GM21528 (cell line): ENCODE data around the gene RGS14.

Experiments
- ATAC-seq: cut with Tn5 transposase; IDR thresholded peaks from one replicate; pipeline ENCODE4 v1.9.1; 2021; ENCODE audit warnings: mild to moderate bottlenecking, moderate library complexity; ENCODE audit not compliant: unreplicated experiment, low FRiP score

Gene RGS14, protein sequence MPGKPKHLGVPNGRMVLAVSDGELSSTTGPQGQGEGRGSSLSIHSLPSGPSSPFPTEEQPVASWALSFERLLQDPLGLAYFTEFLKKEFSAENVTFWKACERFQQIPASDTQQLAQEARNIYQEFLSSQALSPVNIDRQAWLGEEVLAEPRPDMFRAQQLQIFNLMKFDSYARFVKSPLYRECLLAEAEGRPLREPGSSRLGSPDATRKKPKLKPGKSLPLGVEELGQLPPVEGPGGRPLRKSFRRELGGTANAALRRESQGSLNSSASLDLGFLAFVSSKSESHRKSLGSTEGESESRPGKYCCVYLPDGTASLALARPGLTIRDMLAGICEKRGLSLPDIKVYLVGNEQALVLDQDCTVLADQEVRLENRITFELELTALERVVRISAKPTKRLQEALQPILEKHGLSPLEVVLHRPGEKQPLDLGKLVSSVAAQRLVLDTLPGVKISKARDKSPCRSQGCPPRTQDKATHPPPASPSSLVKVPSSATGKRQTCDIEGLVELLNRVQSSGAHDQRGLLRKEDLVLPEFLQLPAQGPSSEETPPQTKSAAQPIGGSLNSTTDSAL

DNA sequence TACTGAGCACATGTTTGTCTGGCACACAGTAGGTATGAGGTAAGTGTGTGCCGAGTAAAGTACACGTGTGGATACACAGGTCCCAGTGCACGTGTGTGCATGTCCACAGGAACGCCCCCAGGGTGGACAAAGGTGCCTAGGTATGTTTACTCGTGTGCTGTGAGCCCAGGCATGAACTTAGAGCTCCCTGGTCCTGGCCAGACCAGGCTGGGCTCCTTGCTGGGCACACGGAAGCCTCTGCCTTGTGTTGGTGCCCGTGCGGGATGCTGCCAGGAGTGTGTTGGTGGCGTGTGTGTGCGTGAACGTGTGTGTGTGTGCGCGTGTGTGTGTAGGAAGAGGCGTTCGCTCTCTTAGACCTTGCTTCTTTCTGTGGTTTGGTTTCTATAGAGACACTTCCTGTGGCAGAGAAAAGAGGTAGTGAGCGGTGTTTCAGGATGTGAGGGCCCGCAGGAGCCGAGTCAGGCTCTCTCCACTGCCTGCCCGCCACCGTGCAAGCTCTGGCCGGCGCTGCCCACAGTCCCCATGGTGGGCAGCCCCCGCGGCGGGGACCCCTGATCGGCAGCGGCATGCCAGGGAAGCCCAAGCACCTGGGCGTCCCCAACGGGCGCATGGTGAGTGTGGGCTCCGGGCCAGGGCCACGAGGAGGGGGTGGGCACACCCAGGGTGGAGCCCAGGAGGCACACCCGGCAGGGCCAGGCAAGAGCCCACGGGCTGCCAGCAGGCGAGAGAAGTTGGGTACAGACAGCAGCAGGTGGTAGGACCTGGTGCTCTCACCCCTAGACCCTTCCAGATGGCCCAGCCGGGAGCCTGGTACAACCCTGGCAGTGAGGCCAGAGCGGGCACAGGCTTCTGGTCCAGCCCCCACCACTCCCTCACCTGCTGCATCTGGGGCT, at the start of gene RGS14:
Gene RGS14 (plus strand): TSS at position 466 of the 893 bp plus-strand sequence. CDS start 101 bp downstream, at position 567.
- ATAC-seq, result peak; percentile 82

DNA sequence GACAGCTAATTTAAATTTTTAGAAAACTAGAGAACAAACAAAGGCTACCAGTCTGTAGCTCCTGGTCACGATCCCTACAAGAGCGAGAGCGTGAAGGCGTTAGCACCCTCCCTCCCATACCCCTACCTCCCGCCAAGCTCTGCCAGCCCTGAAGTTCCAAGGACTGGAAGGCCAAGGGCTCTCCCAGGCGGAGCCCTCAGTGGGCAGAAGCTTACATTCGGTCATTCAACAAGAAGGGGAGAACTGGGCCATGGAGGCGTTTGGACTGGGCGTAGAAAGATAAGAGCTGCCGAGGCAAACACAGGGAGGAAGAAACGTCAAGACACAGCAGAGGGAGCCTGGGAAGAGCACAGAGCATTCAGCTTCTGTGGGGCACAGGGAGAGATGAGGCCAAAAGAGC, 49.0 kb upstream of the RGS14 start:
- ATAC-seq, result no peak

DNA sequence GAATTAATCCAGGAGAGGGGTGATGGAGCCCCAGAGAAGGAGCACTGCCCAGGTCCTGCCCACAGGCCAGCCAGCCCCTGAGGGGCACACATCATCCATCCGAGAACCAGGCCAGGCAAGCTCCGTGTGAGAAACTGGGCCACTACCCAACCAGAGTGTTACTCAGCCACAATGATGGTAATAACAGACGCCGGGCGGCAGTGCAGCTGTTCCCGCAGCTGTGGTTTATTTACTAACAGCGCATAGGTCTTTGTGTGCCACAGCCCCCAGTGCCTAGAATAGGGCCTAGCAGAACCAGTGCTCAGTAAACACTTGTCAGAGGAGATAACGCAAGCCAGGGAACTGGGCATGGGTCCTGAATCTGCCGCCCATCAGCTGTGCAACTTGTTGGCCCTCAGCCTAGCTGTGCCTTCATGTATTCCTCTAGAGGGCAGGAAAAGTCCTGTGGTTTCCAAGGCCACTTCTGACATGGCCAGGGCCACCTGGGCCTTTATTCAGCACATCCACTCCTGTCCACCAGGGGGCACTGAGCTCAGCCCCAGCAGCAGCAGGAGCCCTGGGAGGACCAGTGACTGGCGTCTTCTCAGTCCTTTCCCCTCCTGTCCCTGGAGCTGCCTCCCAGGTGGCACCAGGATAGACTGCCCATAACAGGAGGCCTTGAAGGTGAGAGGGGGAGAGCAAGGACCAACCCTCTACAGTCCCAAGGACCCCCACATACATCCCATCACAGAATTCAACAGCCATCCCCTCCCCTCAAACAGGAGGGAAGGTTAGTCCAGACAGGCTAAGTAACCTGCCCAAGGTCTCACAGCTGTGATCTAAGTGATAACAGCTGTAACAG, 48.2 kb upstream of the RGS14 start:
- no peak for ATAC-seq

DNA sequence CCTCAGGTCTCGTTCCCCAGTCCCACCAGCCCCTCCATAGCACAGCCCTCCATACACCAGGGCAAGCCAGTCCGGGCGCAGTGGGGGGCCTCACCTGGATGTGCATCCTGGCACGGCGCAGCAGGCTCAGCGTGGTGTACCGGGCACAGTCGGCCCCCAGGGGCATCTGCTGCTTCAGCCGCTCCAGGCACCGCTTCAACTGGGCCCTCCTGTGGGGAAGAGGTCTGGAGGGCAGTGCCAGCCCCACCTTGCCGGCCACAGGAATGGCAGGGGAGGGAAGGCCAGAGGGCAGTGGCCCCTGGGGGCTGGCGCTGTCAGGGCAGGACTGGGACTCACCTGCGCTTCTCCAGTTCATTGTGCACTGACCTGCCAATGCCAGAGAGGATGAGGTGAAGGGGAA, 47.4 kb upstream of the RGS14 start:
- ATAC-seq, result no peak

DNA sequence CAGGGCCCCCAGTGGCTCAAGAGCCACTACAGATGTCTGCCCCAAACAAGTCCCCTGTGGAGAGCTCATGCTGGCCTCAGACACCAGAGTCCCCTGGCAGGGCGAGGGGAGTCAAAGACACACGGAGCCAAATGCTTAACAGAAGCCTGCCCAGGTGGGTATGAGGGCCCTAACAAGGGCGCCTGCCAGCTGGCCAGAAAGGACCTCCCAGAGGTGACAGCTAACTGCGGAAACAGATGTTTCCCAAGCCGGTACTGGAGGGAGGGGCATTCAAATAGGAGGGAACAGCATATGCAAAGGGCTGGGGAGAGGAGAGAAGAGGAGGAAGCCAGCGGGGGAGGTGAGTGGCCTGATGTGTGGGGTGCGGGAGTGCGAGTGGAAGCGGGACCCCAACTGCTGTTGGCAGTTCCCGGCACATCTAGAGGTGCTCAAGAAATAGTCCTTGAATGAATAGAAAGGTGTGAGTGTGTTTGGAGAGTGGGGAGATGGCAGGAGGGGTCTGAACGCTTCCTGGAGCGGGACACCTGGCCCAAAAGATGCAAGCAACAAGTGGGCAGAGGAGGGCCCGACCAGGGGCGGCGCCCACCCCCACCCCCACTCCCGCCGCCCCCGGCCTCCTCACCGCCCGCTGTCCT, 46.9 kb upstream of the RGS14 start:
- ATAC-seq, result no peak

DNA sequence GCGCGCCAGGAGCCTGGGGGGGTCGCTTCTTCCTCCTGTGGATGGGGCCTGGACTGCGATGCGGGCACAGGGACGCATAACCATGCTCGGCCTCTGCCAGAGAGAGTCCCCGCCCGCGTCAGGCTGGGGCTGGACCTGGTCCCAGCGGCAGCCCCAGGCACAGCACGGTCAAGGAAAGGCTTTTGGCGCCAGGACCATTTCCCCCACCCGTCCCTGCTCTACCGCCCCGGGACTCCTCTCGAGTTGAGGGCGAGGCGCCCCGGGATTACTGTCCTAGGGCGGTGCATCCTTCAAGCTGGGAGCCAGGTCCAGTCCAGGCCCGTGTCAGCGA, 46.4 kb upstream of the RGS14 start:
- ATAC-seq, result peak; percentile 1

DNA sequence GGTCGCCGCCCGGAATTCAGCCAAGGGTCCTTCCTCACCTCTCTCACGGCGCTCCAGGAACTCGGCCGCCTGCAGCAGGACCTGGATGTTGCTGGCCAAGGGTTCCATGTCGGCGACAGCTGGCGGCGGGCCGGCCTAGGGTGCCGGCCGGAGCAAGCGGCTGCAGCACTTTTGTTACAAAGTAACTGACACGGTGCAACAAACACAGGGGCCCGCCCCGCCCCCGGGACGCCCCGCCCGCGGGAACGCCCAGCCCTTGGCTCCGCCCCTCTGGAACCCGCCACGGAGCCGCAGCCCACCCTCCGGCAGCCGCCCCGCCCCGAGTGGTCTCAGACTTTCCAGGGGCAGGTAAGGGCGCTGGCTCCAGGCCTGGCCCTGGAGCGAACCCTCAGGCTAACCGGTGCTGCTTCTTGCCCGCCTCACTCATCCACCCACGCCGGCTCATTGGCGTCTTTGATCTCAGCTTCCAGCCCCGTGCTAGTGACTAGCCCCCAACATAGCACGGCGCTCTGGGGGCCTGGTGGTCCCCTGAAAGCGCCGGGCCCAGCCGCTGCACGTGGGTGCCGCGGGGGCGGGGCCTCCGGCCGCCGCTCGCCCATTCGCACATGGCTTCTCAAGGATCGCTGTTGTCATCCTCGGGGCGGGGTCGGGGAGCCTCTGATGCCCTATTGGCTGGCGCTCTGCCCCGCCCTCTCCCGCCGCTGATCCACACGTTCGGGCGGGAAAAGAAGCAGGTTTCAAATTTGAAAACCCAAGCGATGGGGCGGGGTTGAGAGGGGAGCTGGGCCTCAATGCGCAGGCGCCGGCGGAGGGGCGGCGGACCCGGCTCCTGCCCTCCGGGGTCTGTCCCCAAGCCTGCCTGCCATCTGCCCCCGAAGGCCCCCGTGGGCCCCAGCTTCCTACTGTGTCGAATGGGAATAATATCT, 45.7 kb upstream of the RGS14 start, which contains the start of gene MXD3:
Gene MXD3 (minus strand): TSS at position 176 of the 926 bp plus-strand sequence. CDS start 68 bp downstream, at position 108.
- ATAC-seq, result peak; percentile 77

DNA sequence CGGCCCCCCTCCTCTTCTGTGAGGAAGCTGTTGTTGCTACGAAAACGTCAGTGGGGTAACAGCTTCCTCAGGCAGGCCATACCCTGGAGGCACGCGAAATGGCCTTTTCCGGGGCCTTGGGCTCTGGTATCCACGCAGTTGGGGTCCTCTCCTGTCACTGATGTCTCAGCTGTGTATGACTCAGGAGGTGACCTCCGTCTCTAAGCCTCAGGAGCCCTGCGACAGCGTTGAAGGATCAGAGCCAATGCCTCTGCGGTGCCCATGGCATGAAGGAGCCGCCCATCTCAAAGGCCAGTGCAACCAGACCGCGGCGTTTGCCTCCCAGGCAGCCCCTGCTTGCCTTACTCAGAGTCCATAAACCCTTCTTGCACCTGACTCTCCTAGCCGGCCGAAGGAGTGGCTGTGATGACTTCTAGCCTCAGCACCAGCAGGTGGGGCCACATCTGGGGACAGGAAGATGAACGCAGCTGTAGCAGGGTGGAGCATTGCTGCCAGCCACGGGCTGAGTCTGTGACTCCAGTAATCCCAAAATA, 45.0 kb upstream of the RGS14 start:
- ATAC-seq, result peak; percentile 26

DNA sequence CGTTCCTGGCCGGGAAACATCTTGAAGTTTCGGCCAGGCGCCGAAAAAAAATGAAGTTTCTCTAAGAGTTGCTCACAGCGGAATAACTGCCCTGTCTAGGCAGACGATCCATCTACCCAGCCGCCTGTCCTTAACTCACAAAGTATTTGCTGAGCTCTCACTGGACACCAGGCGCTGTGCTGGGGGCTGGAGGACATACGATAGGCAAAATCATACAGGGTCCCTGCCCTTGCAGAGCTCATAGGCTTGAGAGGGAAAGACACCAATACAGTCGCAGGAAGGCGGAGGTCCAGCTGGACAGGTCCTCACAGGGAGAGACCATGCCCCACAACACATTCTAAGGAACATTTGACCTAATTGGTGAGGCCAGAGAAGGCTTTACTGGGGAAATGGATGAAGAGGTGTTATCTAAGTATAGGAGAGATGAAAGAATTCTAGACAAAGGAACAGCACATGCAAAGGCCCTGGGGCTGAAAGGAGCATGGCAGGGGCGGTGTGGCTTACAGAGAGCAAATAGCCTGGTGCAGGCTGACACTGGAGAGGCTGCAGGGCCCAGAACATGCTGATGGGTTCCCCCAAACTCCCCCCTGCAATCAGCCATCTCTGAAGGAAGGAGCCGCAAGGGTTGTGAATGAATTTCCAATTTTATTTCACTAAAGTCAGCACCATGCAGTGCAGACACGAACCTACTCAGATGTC, 44.0 kb upstream of the RGS14 start:
- no peak for ATAC-seq

DNA sequence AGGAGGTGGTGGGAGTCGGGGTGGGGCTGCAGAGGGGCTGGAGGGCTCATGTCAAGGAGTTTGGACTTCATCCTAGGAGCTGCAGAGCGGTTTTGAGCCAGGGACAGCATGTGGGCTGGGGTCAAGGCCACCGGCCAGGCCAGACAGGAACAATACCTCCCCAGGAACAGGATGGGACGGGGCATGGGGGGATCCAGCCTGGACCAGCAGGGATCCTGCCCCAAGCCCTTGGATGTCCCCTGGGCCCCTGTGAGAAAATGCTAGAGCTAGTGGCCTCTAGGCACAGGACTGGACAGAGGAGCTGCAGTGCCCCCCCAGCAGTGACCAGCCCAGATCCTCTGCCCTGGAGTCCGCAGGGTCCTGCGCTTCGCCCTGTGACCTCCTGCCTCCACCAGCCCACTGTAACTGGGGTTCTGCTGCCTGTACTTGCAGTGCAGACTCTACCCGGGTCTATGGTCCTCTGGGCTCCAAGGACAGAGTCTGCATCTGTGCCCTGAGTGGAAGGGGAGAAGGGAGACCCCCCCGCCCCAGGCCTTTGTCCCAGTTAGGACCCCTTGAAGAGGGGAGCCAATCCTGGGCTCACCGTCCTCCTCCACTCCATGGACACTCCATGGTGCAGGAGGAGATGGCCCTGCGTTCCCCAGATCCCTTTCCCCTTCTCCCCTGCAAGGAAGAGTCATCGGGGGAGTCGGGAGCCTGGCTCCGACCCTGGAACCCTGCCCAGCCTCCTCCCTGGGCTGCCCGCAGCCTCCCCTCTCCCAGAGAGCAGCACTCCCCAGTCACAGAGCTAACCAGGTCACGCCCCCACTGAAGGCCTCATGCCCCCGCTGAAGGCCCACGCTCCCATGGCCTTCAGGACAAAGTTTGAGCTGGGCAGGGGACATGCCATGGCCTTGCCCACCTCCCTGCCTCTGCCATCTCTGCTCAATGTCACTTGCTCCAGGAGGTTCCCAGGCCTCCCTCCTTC, 43.1 kb upstream of the RGS14 start:
- ATAC-seq, result no peak

DNA sequence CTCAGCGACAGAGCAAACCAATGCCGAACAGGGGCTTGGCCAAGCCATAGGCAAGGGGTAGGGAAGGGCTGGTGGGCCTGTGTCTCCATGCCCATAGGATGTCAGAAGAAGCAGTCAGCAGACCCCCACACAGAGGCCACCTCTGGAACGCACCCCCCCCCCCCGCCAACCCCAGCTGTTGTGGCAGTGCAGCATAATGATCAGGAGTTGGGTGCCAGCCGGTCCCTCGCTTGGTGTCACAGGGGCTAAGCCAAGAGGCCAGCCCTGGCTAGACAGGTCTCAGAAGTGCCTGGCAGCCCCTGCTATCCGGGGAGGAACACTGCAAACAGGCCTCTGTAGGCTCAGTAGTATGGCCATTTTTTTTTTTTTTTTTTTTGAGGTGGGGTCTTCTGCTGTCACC, 42.3 kb upstream of the RGS14 start:
- no peak for ATAC-seq

DNA sequence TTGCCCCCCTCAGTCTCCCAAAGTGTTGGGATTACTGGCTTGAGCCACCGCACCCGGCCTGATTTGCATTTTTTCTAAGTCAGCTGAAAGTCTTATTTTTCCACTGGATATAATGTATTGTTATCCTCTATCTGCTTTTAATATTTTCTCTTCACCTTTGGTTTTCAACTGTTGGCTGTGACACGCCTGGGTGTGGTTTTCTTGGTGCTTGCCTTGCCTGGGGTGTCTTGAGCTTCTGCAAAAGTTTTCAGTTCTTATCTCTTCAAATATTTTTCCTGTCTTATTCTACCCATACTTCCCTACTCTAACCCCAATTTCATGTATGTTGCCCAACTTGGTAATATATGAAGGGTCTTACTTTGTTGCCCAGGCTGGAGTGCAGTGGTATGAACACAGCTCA, 41.7 kb upstream of the RGS14 start:
- no peak for ATAC-seq

DNA sequence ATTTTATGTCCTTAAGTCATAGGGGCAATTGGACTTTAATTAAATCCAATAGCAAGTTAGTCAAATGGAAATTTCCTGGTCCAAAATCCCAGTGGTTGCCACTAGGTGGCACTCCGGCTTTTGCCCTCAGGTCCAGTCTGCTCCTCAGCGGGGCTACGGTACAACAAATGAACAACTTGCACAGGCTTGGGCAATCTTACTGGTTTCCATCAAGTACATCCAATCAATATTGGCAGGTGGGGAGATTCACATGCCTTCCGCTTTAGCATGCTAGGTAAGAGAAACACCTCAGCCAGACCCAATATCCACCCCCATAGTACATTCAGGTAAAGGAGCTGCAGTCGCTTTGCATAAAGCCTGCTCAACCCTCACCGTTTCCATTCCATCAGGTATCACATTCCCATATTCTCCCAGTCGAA, 39.8 kb upstream of the RGS14 start:
- no peak for ATAC-seq

DNA sequence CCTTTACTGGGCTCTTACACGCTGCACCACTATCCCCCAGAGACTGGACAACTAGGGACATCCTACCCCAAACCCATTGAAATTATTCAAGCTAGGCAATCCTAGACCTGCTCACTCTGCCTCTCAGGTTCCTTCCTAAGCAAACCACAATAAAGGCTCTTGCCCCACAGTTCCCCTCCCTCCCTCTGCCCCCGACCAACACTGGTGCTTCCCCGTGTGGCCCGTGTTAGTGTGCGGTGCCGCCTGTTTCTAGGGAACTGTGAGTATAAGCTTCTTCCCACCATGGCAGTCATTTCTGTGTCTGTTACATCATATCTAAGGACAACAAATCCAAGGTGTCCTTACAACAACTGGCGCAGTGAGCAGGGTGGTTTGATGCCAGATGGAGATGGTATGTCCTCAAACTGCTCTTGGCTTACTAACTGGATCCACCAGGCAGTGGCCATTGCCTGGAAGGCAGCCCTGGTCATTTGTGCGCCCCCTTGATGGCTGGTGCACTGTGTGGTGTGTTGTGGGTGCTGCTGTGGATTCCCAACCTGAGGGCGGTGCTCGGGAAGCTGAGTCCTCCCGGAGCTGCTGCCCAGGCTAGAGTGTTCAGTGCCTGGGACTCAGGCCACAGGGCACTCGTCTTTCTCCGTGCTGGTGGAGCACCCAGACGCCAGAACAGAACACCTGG, 37.7 kb upstream of the RGS14 start:
- ATAC-seq, result no peak

DNA sequence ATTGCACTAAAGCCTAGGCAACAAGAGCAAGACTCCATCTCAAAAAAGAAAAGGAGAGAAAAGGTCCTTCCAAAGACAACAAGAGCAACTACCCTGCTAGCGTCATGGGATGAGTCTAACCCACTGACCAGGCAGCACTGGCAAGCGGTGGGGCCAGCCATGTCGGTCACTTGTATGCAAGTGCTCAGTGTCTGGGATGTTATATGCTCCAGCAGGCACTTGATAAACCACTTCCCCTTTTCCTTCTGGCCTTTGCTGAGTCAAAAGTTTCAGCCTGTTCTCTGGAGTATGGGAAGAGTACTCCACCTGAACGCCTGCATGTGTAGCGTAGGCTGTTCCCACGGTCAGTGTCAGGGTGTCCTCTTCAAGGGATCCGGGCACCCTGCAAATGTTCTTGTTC, 36.8 kb upstream of the RGS14 start:
- no peak for ATAC-seq

DNA sequence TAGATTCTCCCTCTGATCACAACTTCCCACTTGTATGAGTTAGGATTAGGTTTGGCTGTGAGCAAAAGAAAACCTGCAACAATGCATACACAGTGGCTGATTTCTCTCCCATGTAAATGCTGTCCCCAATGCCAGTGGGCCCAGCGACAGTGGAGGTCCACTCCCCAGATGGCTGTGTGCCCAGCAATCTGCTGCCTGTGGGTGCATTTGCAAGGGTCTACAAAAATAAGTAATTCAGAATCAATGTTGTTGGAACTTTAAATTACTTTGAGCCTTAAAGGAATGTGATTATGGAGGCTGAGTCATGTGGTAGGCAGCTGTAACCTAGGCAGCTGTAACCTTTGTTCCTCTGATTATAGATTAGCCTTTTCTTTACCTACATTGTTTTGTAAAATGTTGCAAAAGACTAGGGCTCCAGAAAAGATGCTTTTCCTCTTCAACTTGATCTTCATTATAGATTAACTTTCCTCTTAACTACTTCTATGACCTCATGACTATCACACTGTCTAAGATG, 31.8 kb upstream of the RGS14 start:
- no peak for ATAC-seq
